ENCODE data around the gene NOLC1. TPM values are rescaled to one million over a fixed set of nuclear protein-coding genes. Genes with fewer than 3 reads are reported as not detected.

Gene NOLC1
- total RNA-seq, 1 experiment from 2014 or later = 69.9 TPM

- ChIA-PET POLR2A (ENCODE audit: unreplicated experiment) (no interaction called here), CTCF (no interaction called here)
- Histone ChIP-seq H3K9me3 (ENCODE audit: low read length) (no peaks in the 10 kb centered on the region), H3K27me3 (ENCODE audit: low read length) (no peaks in the 10 kb centered on the region), H4K20me1 (ENCODE audit: low read length) (no peaks in the 10 kb centered on the region), H3K4me3 (ENCODE audit: low read length) (peak within 1 kb of the TSS; percentile 84), H2AFZ (ENCODE audit: low read length) (peak within 1 kb of the TSS; percentile 89), H3K4me1 (ENCODE audit: insufficient read depth, low read length) (peaks cover 27% of the 10 kb centered on the region), H3K79me2 (ENCODE audit: low read length) (peaks cover 45% of the 10 kb centered on the region), H3K27ac (ENCODE audit: low read length) (no peak within 1 kb of the TSS), H3K4me2 (ENCODE audit: low read length) (peak within 1 kb of the TSS; percentile 96), H3K9ac (ENCODE audit: low read length) (peak within 1 kb of the TSS; percentile 57), H3K9me2 (replicated peaks; ENCODE audit: low read length) (no peaks in the 10 kb centered on the region), H3F3A (ENCODE audit: low read length, unreplicated experiment) (no peaks in the 10 kb centered on the region), H3K36me3 (ENCODE audit: low read depth, low read length) (no peaks in the 10 kb centered on the region)
- ATAC-seq (peak; percentile 72), DNase-seq (peak; percentile 65)
- TF ChIP-seq EZH2phosphoT487 (IDR thresholded peaks at IDR 0.05; ENCODE audit: borderline replicate concordance, low read length) (no peak), EZH2 (IDR thresholded peaks at IDR 0.05; ENCODE audit: low read length, unreplicated experiment) (no peak), CTCF (conservative IDR thresholded peaks at IDR 0.05; ENCODE audit: low read depth, low read length) (no peak; the same call in 1 of the 2 replicates)
- intact Hi-C loops (cut with micrococcal nuclease) = no loop called here
- no TSS peak for BruUV-seq (replicated peaks)
Observed at GRCh38 chr10:102120142-102120990, 31.8 kb upstream of the NOLC1 start, which contains the start of gene LDB1. TSS of gene LDB1 (minus strand) at chr10:102120368. CDS start at chr10:102120110, 258 bp downstream.

- TF ChIP-seq EZH2phosphoT487 (IDR thresholded peaks at IDR 0.05; ENCODE audit: borderline replicate concordance, low read length) (no peak), CTCF (conservative IDR thresholded peaks at IDR 0.05; ENCODE audit: low read depth, low read length) (no peak), EZH2 (IDR thresholded peaks at IDR 0.05; ENCODE audit: low read length, unreplicated experiment) (no peak)
- Histone ChIP-seq H3K9me2 (replicated peaks; ENCODE audit: low read length) (no peaks in the 10 kb centered on the region), H3F3A (ENCODE audit: low read length, unreplicated experiment) (no peaks in the 10 kb centered on the region), H3K36me3 (ENCODE audit: low read depth, low read length) (no peaks in the 10 kb centered on the region), H4K20me1 (ENCODE audit: low read length) (no peaks in the 10 kb centered on the region), H3K9ac (ENCODE audit: low read length) (peak overlapping the region; percentile 52), H3K27me3 (ENCODE audit: low read length) (no peaks in the 10 kb centered on the region), H3K27ac (ENCODE audit: low read length) (no peak overlapping the region), H3K79me2 (ENCODE audit: low read length) (peaks cover 37% of the 10 kb centered on the region), H3K4me2 (ENCODE audit: low read length) (peak overlapping the region; percentile 96), H3K9me3 (ENCODE audit: low read length) (no peaks in the 10 kb centered on the region), H3K4me3 (ENCODE audit: low read length) (peak overlapping the region; percentile 84), H2AFZ (ENCODE audit: low read length) (peak overlapping the region; percentile 89), H3K4me1 (ENCODE audit: insufficient read depth, low read length) (peaks cover 21% of the 10 kb centered on the region)
- no peak for ATAC-seq
- intact Hi-C loops (cut with micrococcal nuclease) = no loop called here
- ChIA-PET CTCF (no interaction called here), POLR2A (ENCODE audit: unreplicated experiment) (no interaction called here)
- BruUV-seq (replicated peaks) = no TSS peak
- DNase-seq = no peak
Observed at GRCh38 chr10:102120991-102121738, 31.0 kb upstream of the NOLC1 start.

All from PC-3 (cell line).